GM19025 (cell line): ENCODE results near the gene AHCYL2.
"Not testable (repeated sequence)": the region's sequence is repeated elsewhere in the genome, so short reads cannot be mapped to it uniquely, and the experiment has no call there.

Experiments
- ATAC-seq: cut with Tn5 transposase; IDR thresholded peaks from one replicate; pipeline ENCODE4 v1.9.1; 2021; ENCODE audit warnings: mild to moderate bottlenecking, low read depth, moderate library complexity; ENCODE audit not compliant: unreplicated experiment

AHCYL2 gene

GRCh38 chr7:129208667-129209066 is 16.2 kb upstream of the AHCYL2 start:
- ATAC-seq = no peak

GRCh38 chr7:129209067-129209926 is 15.5 kb upstream of the AHCYL2 start:
- ATAC-seq = no peak

GRCh38 chr7:129210256-129210988 is 14.4 kb upstream of the AHCYL2 start:
- ATAC-seq = no peak

DNA sequence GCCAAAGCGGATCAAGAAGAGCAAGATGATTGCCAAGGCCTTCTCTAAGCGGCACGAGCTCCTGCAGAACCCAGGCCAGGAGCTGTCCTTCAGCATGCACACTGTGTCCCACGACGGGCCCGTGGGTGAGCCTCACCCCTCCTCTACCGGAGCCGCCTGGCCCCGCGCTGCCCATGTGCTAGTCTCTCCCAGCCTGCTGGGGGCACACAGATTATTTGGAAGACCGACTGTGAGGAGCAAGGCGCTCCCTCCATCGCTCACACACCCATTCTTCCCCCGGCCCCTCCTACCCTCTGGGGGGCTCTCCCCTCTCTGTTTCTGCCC is 13.9 kb upstream of the AHCYL2 start:
- no peak for ATAC-seq

- no peak for ATAC-seq
Observed at GRCh38 chr7:129212126-129212525, 12.7 kb upstream of the AHCYL2 start.

DNA sequence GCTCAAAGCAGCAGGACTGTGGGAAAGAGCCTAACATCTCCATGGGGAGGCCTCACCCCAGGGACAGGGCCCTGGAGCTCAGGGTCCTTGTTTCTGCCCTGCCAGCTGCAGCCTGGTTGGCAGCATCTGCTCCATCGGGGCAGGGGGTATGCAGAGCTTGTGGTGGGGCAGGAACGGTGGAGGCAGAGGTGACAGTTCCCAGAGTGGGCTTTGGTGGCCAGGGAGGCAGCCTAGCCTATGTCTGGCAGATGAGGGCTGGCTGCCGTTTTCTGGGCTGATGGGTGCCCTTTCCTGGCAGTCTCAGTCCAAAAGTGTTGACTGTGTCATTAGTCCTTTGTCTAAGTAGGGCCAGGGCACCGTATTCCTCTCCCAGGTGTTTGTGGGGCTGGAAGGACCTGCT is 12.2 kb upstream of the AHCYL2 start:
- no peak for ATAC-seq

GRCh38 chr7:129213828-129214227 is 11.0 kb upstream of the AHCYL2 start:
- ATAC-seq = no peak

DNA sequence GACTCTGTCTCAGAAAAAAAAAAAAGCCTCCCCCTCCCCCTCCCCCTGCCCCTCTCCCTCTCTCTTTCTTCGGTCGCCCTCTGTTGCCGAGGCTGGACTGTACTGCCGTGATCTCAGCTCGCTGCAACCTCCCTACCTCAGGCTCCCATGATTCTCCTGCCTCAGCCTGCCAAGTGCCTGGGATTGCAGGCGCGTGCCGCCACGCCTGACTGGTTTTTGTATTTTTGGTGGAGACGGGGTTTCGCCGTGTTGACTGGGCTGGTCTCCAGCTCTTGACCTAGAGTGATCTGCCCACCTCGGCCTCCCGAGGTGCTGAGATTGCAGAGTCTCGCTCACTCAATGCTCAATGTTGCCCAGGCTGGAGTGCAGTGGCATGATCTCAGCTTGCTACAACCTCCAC is 9.1 kb upstream of the AHCYL2 start:
- ATAC-seq = not testable (repeated sequence)

DNA sequence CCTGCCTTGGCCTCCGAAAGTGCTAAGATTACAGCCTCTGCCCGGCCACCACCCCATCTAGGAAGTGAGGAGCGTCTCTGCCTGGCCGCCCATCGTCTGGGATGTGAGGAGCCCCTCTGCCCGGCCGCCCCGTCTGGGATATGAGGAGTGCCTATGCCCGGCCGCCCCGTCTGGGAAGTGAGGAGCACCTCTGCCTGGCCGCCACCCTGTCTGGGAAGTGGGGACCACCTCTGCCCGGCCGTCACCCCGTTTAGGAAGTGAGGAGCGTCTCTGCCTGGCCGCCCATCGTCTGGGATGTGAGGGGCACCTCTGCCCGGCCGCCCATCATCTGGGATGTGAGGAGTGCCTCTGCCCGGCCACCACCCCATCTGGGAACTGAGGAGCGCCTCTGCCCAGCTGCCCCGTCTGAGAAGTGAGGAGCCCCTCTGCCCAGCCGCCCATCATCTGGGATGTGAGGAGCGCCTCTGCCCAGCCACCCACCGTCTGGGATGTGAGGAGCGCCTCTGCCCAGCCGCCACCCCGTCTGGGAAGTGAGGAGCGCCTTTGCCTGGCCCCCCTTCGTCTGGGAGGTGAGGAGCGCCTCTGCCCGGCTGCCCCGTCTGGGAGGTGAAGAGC is 8.6 kb upstream of the AHCYL2 start:
- ATAC-seq = not testable (repeated sequence)

DNA sequence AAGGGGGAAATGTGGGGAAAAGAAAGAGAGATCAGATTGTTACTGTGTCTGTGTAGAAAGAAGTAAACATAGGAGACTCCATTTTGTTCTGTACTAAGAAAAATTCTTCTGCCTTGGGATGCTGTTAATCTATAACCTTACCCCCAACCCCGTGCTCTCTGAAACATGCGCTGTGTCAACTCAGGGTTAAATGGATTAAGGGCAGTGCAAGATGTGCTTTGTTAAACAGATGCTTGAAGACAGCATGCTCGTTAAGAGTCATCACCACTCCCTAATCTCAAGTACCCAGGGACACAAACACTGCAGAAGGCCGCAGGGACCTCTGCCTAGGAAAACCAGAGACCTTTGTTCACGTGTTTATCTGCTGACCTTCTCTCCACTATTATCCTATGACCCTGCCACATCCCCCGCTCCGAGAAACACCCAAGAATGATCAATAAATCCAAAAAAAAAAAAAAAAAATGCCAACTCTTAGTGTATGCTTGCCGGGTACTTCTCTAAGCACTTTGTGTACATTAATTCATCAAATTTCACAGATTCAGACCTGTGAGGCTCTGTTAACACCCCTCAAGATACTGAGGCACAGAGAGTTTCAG is 7.9 kb upstream of the AHCYL2 start:
- not testable (repeated sequence) for ATAC-seq

- no peak for ATAC-seq
Observed at GRCh38 chr7:129218514-129219062, 6.2 kb upstream of the AHCYL2 start.

DNA sequence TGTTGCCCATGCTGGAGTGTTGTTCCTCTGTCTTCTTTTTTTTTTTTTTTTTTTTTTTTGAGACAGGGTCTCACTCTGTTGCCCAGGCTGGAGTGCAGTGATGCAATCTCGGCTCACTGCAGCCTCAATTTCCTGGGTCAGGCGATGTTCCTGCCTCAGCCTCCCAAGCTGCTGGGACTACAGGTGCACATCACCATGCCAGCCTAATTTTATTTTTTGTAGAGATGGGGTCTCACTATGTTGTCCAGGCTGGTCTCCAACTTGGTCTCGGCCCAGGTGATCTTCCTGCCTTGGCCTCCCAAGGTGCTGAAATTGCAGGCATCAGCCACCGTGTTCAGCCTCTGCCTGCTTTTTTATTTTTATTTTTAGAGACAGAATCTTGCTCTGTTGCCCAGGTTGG is 5.7 kb upstream of the AHCYL2 start:
- ATAC-seq = not testable (repeated sequence)

- no peak for ATAC-seq
Observed at GRCh38 chr7:129222064-129222463, 2.8 kb upstream of the AHCYL2 start.

- peak; percentile 30 for ATAC-seq
Observed at GRCh38 chr7:129225206-129225930, 538 bp downstream of the AHCYL2 start.

DNA sequence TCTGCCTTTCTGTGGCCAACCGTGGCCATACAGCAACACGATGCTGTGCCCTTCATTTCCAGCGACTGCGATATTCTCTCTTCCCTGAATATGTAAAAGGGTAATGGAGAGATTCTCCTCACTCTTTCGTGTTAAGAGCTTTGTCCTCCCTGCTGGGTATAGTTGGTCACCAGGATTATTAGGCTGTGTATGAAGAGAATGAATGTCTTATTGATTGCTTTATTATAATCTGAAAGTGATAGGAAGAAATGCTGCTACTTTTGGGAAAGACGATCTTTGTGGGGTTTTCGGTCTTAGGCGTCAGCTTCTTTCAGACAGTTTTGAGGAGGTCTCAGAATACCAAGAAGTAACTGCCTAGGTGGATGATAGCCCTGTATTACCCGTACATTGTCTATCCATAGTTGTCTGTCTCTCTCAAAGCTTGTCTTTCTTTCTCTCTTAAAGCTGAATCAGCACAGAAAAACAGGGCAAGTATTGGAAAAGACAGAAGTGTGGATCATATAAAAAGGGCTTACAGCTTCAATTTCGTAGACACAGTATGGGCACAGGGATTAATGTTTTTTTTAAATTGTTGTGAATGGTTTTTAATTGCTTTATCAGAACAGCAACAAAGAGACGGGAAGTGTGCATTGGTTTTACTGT is 1.2 kb downstream of the AHCYL2 start:
- ATAC-seq = no peak

DNA sequence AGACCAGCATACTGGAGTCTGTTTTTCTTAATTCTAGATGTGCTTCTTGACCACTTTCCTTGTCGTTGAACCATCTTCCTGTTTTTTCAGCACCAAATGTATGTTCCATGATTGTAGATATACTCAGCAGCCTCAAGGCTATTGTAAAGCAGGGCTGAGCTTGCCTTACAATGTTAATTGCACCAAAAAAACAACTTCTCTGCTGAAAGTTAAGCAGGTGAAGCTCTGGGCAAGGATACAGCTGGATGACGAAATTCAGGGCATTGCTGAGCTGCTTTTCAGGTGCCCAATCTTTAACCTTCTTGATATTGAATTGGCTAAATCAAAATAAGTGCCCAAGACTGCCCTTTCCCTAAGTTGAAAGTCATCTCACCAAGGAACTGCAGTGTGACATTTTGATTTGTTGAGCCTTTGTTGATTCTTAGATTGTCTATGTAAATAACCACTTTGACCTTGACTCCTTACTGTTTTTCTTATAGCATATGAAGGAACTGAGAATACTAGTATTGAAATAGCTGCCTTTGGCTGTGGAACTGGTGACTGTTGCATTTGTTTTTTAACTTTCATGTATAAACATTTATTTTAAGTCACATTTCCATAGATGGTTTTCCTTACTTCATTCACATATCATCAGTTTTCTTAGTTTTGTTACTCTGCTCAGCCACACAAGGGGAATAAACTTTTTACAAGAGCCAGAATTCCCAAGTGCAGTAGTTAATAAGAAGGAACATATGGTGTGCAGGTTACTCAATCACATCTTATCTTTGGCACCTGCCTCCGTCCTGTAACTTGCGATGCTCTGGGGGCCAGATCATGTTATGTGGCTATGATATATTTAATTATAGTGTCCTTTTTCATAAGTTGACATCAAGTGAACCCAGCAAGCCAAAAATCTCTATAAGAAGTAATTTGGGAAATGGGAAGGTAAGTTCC is 3.1 kb downstream of the AHCYL2 start:
- ATAC-seq = no peak

DNA sequence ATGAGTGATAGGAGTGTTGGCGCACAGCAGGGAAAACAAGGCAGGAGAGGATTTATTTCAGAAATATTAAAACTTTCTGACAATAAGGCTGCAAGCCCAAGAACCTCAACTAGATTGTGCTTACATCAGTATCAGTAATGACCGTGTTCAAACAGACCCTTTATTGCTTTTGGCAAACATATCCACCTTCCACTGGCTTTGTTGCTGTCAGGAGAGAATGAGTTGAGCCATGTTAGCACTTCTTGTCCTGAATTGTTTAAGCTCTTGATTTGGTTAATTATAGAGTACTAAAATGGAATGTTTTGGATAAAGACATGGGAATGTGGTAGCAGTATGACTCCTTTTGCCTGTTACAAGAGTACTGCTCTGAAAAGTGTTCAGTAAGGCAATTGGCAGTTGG is 3.8 kb downstream of the AHCYL2 start:
- ATAC-seq = no peak

DNA sequence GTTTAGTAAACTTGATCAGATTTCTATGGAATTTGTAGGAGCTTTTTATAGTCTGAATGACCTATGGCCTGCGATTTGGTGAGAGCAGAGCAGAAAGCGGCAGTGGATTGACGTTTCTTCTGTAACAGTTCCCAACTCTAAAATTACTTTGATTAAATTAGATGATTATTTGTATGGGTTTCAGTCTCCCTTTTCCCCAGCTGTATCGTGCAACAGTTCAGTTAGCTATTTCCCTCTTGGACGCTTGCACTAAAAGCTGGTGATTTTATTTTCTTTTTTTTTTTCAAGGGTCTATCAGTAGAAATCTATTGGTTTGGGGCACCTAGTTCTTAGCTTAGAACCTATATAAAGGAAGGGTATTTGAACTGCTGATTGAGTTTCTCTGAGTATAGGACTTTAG is 6.8 kb downstream of the AHCYL2 start:
- no peak for ATAC-seq

DNA sequence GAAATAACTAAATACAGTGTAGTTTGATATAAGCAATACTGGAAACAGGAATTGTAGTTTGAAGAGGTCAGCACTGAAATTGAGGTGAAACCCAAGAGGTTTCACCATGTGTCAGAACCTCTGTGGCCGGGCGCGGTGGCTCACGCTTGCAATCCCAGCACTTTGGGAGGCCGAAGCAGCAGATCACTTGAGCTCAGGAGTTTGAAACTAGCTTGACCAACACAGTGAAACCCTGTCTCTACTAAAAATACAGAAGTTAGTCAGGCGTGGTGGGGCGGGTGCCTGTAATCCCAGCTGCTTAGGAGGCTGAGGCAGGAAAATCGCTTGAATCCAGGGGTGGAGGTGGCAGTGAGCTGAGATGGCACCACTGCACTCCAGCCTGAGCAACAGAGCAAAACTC is 13.7 kb downstream of the AHCYL2 start:
- no peak for ATAC-seq
